ENCODE results near the gene ARHGAP8. TPM values are rescaled to one million over a fixed set of nuclear protein-coding genes. Genes with fewer than 3 reads are reported as not detected.

ARHGAP8 gene
- total RNA-seq, 1 donor from 2014 or later, result 2.8 TPM

DNA sequence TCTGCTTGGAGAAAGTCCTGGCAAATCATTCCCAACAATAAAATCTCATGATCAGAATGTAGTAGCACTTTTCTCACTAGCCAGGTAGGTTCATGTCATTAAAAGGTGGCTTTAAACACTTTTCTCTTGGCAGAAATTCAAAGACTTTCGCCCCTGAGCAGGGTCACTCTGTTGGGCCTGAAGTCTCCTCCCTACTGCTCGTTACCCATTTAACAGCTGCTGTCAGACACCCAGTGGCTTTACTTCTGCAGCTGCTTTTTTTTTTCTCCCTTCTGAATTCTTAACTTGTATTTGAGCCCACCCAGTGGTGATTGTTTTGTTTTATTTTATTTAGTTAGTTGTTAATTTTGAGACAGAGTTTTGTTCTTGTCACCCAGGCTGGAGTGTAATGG, 25.0 kb downstream of the ARHGAP8 start:
- H3K9me3 ChIP-seq (ENCODE audit: insufficient read depth, low read depth, low read length), result peaks cover 2% of the 10 kb centered on the region
- Mint-ChIP-seq H3K4me1 (ENCODE audit: low read depth, unreplicated experiment) (no peaks in the 10 kb centered on the region), H3K4me3 (ENCODE audit: unreplicated experiment) (no peak overlapping the region), H3K36me3 (ENCODE audit: low read depth, unreplicated experiment) (no peaks in the 10 kb centered on the region), H3K9me3 (ENCODE audit: unreplicated experiment) (peaks cover 14% of the 10 kb centered on the region), H3K27me3 (ENCODE audit: low read depth, unreplicated experiment) (no peaks in the 10 kb centered on the region), H3K27ac (ENCODE audit: unreplicated experiment) (no peak overlapping the region)
- H3K4me1 ChIP-seq (ENCODE audit: insufficient read depth, low read length), result no peaks in the 10 kb centered on the region
- no peak overlapping the region for H2AFZ ChIP-seq (ENCODE audit: low read depth, low read length)
- H4K20me1 ChIP-seq (ENCODE audit: insufficient read depth, low read length), result no peaks in the 10 kb centered on the region
- no peaks in the 10 kb centered on the region for H3K36me3 ChIP-seq (ENCODE audit: insufficient read depth, low read length)
- no peaks in the 10 kb centered on the region for H3K79me2 ChIP-seq (ENCODE audit: insufficient read depth, low read length)
- DNase-seq (ENCODE audit: low read depth), result no peak
- no peak overlapping the region for H3K4me3 ChIP-seq (ENCODE audit: insufficient read depth, low read depth, low read length)
- TF ChIP-seq EZH2 (IDR thresholded peaks at IDR 0.05; ENCODE audit: insufficient read depth, low read length), result no peak
- TF ChIP-seq, protein P1, sequence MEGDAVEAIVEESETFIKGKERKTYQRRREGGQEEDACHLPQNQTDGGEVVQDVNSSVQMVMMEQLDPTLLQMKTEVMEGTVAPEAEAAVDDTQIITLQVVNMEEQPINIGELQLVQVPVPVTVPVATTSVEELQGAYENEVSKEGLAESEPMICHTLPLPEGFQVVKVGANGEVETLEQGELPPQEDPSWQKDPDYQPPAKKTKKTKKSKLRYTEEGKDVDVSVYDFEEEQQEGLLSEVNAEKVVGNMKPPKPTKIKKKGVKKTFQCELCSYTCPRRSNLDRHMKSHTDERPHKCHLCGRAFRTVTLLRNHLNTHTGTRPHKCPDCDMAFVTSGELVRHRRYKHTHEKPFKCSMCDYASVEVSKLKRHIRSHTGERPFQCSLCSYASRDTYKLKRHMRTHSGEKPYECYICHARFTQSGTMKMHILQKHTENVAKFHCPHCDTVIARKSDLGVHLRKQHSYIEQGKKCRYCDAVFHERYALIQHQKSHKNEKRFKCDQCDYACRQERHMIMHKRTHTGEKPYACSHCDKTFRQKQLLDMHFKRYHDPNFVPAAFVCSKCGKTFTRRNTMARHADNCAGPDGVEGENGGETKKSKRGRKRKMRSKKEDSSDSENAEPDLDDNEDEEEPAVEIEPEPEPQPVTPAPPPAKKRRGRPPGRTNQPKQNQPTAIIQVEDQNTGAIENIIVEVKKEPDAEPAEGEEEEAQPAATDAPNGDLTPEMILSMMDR (IDR thresholded peaks at IDR 0.05; ENCODE audit: insufficient read depth, low read depth, low read length), result no peak
- FAIRE-seq, result no peak
- no peak overlapping the region for H3K4me2 ChIP-seq (ENCODE audit: low read length)
- H3K9ac ChIP-seq (ENCODE audit: low read length), result no peak overlapping the region
- no peak overlapping the region for H3K27ac ChIP-seq (ENCODE audit: low read depth, low read length)
- H3K27me3 ChIP-seq (ENCODE audit: insufficient read depth, low read length), result peaks cover 2% of the 10 kb centered on the region

DNA sequence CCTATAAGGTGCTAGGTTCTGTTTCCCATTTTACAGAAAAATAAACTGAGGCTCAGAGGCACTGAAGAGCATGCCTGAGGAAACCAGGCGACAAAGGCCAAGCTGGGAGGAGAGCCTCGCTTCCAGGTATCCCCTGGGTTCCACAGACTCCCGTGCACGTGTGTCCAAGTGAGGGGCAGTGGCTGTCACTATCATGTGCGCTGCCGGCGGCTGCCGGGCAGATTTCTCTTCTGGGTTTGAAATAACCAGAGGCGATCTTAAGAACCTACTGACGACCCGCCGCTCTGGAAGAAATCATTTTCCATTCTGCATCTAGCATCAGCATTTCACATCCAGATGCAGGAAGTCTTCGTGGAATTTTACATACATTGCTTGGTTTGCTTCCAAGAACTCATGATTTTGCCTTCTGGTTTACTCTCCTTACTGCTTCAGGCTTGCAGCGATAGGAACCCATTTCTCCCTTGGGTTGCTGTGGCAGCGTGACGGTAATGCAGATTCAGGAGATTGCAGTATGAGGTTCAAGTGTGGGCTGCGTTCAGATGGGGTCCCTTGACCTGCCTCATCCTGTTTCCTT, 28.6 kb downstream of the ARHGAP8 start:
- no peak overlapping the region for H3K9ac ChIP-seq (ENCODE audit: low read length)
- H3K4me2 ChIP-seq (ENCODE audit: low read length), result no peak overlapping the region
- H3K27ac Mint-ChIP-seq (ENCODE audit: unreplicated experiment), result no peak overlapping the region
- H3K9me3 Mint-ChIP-seq (ENCODE audit: unreplicated experiment), result no peaks in the 10 kb centered on the region
- no peak overlapping the region for H3K4me3 ChIP-seq (ENCODE audit: insufficient read depth, low read depth, low read length)
- H3K27ac ChIP-seq (ENCODE audit: low read depth, low read length), result no peak overlapping the region
- no peaks in the 10 kb centered on the region for H3K36me3 ChIP-seq (ENCODE audit: insufficient read depth, low read length)
- no peak for FAIRE-seq
- no peak for DNase-seq (ENCODE audit: low read depth)
- H3K27me3 ChIP-seq (ENCODE audit: insufficient read depth, low read length), result peaks cover 2% of the 10 kb centered on the region
- TF ChIP-seq, protein P1 (IDR thresholded peaks at IDR 0.05; ENCODE audit: insufficient read depth, low read depth, low read length), result no peak
- TF ChIP-seq EZH2 (IDR thresholded peaks at IDR 0.05; ENCODE audit: insufficient read depth, low read length), result no peak
- H3K4me1 Mint-ChIP-seq (ENCODE audit: low read depth, unreplicated experiment), result no peaks in the 10 kb centered on the region
- H3K79me2 ChIP-seq (ENCODE audit: insufficient read depth, low read length), result no peaks in the 10 kb centered on the region
- H3K4me1 ChIP-seq (ENCODE audit: insufficient read depth, low read length), result no peaks in the 10 kb centered on the region
- H2AFZ ChIP-seq (ENCODE audit: low read depth, low read length), result no peak overlapping the region
- no peak overlapping the region for H3K4me3 Mint-ChIP-seq (ENCODE audit: unreplicated experiment)
- no peaks in the 10 kb centered on the region for H3K9me3 ChIP-seq (ENCODE audit: insufficient read depth, low read depth, low read length)
- H3K27me3 Mint-ChIP-seq (ENCODE audit: low read depth, unreplicated experiment), result no peaks in the 10 kb centered on the region
- no peaks in the 10 kb centered on the region for H4K20me1 ChIP-seq (ENCODE audit: insufficient read depth, low read length)
- H3K36me3 Mint-ChIP-seq (ENCODE audit: low read depth, unreplicated experiment), result peaks cover 2% of the 10 kb centered on the region

DNA sequence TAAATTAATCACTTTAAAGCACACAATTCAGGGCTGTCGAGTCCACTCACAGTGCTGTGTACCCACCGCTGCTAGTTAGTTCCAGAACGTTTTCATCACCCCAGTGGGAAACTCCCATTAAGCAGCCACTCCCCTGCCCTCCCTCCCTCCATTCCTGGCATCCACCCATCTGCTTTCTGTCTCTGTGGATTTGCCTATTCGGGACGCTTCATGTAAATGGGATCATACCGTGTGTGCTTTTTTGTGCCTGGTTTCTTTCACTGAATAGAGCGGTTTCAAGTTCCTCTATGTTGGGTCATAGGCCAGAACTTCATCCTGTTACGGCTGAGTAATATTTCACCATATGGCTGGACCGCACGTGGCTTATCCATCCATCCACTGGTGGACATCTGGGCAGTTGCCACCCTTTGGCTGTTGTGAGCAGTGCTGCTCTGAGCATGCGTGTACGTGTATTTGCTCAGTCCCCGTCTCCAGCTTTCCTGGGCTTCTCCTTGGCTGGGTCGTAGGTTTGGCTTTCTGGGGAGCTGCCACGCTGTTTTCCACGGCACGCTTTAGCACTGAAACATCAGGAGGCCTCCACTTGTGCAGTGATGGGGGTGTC, 30.1 kb downstream of the ARHGAP8 start:
- peaks cover 2% of the 10 kb centered on the region for H3K27me3 ChIP-seq (ENCODE audit: insufficient read depth, low read length)

More for the DNA sequence above, 30.1 kb downstream of the ARHGAP8 start:
- H3K79me2 ChIP-seq (ENCODE audit: insufficient read depth, low read length), result no peaks in the 10 kb centered on the region
- Mint-ChIP-seq H3K4me1 (ENCODE audit: low read depth, unreplicated experiment) (no peaks in the 10 kb centered on the region), H3K36me3 (ENCODE audit: low read depth, unreplicated experiment) (peaks cover 2% of the 10 kb centered on the region), H3K27me3 (ENCODE audit: low read depth, unreplicated experiment) (no peaks in the 10 kb centered on the region), H3K4me3 (ENCODE audit: unreplicated experiment) (no peak overlapping the region), H3K9me3 (ENCODE audit: unreplicated experiment) (no peaks in the 10 kb centered on the region), H3K27ac (ENCODE audit: unreplicated experiment) (no peak overlapping the region)
- no peaks in the 10 kb centered on the region for H4K20me1 ChIP-seq (ENCODE audit: insufficient read depth, low read length)
- TF ChIP-seq EZH2 (IDR thresholded peaks at IDR 0.05; ENCODE audit: insufficient read depth, low read length), result no peak
- TF ChIP-seq, protein P1 (IDR thresholded peaks at IDR 0.05; ENCODE audit: insufficient read depth, low read depth, low read length), result no peak
- no peak overlapping the region for H3K9ac ChIP-seq (ENCODE audit: low read length)
- H3K4me2 ChIP-seq (ENCODE audit: low read length), result no peak overlapping the region
- no peak for DNase-seq (ENCODE audit: low read depth)
- no peaks in the 10 kb centered on the region for H3K9me3 ChIP-seq (ENCODE audit: insufficient read depth, low read depth, low read length)
- no peak overlapping the region for H3K4me3 ChIP-seq (ENCODE audit: insufficient read depth, low read depth, low read length)
- FAIRE-seq, result no peak
- H3K4me1 ChIP-seq (ENCODE audit: insufficient read depth, low read length), result no peaks in the 10 kb centered on the region
- H2AFZ ChIP-seq (ENCODE audit: low read depth, low read length), result no peak overlapping the region
- no peak overlapping the region for H3K27ac ChIP-seq (ENCODE audit: low read depth, low read length)
- H3K36me3 ChIP-seq (ENCODE audit: insufficient read depth, low read length), result no peaks in the 10 kb centered on the region
